MV-4-11 (cell line): ENCODE data around the gene SPATA19.

ENCODE experiments used
- DNase-seq: peaks from one replicate; lab custom pipeline; 2025; lab: John Stamatoyannopoulos, UW

SPATA19 gene

DNA sequence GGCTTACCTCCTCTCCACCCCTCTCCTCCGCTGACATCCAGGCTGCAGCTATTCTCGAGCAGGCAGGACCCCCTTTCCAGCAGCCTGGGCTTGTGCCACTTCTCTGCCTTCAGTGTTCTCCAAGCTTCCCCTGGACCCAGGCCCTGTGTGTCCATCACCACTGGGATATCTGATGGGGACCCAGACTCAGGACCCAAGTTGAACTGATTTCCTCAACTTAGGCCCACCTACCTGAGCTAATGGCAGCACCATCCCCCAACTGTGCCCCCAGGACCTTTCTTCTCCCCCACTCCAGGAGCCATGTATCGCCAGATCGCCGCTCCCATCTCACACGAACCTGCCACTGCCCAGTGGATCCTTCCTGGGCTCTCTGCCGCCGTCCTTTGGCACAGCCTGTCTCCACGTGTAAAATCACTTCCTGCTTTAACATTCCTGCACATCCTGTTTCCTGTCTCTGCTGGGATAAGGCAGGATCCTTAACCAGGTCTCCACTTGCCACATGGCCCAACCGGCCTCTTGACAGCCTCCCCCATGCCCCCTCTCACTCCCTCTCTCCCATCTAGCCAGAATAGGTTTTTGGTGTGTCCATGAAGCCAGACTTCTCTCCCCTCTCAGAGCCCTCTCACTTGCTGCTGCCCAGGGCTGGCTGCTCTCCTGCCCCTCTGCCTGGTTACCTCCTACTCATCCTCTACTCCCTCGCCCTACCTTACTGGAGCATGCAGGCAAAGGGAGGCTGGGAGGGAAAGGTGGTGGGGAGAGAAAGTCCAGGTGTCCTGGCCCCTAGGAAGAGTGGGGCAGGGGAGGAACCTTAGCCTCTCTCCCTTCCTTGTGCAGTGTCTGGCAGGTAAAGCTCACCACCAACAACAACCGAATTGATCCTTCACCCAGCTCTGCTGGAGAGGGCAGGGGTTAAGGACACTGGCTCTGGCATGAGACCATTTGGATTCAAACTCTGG lies 9.4 kb downstream of the SPATA19 start:
- no peak for DNase-seq

GRCh38 chr11:133834682-133835592 lies 10.4 kb downstream of the SPATA19 start:
- DNase-seq, result peak; percentile 69

- DNase-seq, result no peak
Observed at GRCh38 chr11:133833898-133834681, 11.2 kb downstream of the SPATA19 start.

GRCh38 chr11:133832991-133833897 lies 12.1 kb downstream of the SPATA19 start:
- no peak for DNase-seq

DNA sequence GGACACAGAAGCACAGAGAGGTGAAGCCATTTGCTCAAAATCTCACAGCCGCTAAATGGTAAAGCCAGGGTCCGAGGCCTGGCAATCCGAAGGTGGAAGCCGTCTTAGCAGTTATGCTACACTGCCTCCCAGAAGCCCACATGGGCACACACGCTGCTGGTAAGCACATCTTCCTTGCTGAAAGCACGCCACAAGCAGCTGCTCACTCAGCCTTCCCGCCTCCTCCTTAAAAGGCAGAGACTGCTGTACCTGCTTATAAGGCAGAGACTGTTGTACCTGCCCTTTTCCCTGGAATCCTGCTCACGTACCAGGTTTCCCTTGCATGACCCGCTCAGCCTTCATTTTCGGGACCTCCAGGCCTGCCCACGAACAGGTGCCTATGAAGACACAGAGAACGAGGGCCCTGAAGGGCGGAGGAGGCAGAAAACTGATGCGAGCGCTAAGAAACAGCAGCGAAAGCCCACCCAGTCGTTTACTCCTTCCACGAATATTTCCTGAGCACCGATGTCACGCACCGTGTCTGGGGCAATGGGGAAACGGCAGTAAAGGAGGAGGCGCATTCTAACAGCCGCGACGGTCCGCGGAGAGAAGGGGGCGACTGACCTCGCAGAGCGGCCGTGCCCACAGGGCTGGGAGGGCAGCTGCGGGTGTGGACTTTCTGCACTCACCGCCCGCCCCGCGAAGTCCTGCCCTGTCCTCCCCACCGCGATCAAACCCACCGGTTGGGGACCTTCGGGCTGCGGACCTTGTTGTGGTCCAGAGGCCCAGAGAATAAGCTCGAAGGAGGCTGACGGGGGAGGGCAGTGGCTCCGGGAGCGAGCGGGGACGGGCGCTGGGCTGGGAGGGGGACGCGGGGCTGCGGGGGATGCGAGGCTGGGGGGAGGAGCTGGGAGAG lies 13.0 kb downstream of the SPATA19 start:
- no peak for DNase-seq

DNA sequence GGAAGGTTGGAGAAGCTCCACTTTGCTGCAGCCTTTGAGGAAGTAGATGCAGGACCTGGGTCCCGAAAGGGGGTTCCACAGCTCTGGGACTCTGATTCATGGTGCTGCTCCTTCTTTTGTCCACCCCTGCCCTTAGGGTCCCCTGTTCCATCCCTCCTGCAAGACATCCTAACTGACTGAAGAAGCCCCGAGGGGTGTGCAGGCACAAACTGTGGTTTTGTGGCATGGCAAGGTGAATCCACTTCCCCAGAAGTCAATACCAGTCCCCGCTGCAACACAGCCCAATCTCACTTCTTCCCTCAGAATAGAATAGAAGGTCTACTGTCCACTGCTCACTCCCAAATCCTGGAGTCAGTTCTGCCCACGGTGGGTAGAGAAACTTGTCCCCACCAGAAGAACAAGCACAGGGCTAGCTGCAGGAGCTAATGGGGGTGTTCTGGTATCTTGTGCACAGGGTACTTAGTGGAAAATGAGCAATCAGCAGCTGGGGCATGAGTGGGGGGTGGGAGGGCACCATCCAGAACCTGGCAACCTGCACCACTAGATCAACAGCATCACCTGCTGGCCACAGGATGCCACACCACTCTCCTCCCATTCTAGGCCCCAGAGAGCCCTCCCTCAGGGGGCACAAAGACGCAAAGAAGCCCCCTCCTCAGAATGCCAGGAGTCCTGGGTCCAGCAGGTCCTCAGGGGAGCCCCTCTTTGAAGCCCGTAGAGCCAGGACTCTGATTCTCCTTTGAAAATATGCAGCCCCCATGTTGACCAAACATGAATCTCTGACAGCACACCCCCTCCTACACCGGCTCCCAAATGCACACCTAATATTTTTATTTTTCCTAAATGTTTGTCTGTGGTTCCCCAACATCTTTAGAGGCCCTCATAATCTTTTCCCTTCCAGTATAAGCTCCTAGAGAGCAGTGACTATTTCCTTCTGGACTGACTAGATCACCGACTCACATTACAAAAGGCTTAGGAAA lies 14.1 kb downstream of the SPATA19 start:
- no peak for DNase-seq

- no peak for DNase-seq
Observed at GRCh38 chr11:133829566-133829965, 15.7 kb downstream of the SPATA19 start.

GRCh38 chr11:133828871-133829270 lies 16.4 kb downstream of the SPATA19 start:
- no peak for DNase-seq

GRCh38 chr11:133827556-133827955 lies 17.8 kb downstream of the SPATA19 start:
- DNase-seq, result no peak

GRCh38 chr11:133826866-133827265 lies 18.4 kb downstream of the SPATA19 start:
- DNase-seq, result no peak

DNA sequence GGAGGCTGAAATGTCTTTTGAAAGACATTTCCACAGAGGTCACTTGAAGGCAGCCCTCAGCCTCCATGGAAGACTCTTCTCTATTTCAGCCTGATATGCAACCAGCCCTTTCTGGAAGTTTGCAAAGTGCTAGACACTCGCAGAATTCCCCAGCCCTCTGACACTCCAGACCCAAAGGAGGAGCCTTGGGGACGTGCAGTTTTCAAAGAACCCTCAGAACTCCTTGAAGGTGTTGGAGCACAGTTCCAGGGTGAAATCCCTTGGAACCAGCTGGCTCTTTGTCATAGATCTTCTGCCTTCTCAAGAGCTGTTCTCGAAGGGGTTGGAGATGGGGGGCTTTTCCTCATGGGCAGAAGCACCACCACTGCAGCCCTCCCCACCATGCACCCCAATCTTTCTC lies 19.6 kb downstream of the SPATA19 start:
- DNase-seq, result no peak

DNA sequence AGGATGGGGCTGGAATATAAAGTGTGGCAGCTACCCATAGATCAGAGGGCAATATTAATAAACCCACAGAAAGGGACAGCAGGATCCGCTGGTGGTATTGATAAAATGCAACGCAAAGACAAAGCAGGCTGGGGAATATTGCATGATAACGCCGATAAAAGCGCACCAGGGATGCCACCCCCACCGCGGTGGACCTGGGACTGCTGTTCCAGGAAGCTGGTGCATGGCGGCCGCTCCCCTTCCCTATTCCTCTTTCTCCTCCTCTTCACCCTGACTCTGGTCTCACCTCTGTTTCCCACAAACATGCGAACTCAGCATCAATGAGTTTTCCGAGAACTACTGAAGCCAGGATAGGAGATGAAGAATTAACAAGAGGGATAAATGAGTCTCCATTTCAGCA lies 20.2 kb downstream of the SPATA19 start:
- no peak for DNase-seq

- no peak for DNase-seq
Observed at GRCh38 chr11:133824593-133824992, 20.7 kb downstream of the SPATA19 start.

DNA sequence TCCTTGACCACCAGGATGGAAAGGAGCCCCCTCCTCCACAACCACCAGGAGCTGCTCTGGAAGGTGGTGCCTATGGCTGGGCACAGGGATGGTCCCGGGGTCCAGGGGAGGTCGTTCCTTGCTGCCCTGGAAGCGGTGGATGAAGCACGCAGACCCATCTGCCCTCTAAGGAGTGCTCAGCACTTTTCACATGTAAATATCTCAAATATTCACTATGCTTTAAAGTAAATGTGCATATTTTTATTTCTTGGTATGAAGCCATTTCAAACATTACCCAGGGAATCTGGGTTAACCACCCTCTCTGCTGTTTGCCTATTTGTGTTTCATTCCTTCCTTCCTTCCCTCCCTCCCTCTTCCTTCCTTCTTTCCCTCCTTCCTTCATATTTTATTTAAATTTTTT lies 21.7 kb downstream of the SPATA19 start:
- DNase-seq, result no peak

- no peak for DNase-seq
Observed at GRCh38 chr11:133823211-133823610, 22.1 kb downstream of the SPATA19 start.

DNA sequence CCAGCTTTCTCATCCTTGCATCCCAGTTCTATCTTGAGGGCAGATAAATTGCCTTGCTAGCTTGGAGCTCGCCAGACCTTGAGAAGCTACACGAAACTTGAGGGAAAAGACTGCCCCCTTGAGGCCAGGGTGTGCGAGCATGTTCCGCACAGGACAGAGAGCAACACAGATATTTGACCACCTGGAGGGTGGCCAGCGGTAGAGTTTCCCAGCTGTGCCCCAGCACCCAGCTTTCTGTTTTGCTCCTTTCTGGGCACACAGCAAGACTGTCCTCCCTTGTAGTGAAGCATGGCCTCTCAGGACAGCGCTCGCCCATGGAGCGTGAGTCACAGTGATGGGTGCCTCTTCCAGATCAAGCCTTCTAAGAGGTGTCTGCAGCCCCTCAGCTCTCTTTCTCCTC lies 23.5 kb downstream of the SPATA19 start:
- peak; percentile 56 for DNase-seq

DNA sequence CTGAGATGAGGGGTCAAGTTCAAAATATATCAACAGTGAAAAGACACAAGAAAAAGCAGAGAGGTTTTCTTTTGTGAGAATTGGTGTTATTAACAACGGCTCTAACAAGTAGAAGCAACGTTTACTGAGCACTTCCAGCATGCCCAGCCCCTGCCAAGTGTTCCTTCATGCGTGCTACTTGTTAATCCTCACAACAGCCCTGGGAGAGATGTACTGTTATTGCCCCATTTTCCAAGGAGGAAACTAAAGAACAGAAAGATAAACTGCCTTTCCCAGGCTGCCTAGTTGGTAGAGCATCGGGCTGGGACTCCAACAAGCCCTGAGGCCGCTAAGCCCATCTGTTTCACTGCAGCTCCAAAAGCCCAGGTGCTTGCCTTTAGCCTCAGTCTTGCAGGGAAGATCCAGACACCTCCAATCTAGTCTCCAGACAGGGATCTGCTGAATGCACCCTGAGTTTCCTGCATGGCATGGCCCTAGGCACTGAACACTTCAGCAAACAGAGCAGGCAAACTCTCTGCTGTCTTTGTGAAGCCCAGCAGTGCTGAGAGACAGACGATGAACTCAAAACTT lies 25.5 kb downstream of the SPATA19 start:
- DNase-seq, result no peak

DNA sequence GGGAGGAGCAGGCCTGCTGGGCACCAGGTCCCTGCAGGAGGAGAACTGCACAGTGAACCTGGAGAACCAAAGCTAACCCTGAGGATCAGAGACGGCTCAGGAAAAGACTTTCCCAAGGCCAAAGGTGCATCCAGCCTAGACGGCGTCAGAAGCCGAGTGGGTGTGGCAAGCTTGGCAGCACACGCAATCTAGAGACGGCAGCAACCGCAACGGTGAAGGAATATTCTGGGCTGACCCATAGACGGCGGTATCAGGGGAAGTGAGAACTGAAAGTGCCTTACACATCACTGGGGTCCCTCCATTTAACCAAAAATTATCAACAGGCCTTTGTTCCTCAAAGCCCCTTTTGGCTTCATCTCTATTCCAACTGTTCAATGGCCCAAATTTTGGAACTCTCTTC lies 26.2 kb downstream of the SPATA19 start:
- DNase-seq, result peak; percentile 69
